ENCODE measurements around the gene ZNF432. TPM values are rescaled to one million over a fixed set of nuclear protein-coding genes. Genes with fewer than 3 reads are reported as not detected.

Gene ZNF432
- total and polyA plus RNA-seq, 2 of the 13 experiments (the other 11 are each of a cell fraction or from before 2014, with no cell fraction given): 4.1 to 8.7 TPM

DNA sequence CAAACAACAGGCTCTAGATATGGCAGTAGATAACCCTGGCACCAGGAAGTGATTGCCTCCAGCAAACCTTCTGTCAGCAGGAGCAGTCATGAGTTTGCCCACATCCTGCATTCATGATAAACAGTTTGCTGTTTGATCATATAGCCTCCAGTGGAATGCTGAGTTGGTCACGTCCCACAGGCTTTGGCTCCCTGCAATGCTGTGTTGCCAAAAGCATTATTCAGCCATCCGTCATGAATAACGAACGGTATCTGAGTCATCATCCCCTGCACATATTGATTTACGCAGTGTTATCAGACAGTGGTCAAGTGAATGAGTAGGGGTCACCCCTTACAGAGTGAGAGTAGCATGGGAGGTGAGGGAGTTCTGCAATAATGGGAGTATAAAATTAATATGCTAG lies 21.9 kb upstream of the ZNF432 start:
- in situ Hi-C loops (cut with HindIII; ENCODE audit: extremely low pct_ligation_motif_present, low pct_unique_long_range_greater_than_20kb): no loop called here
- Histone ChIP-seq H3K79me2 (ENCODE audit: insufficient read depth, low read length) (no peaks in the 10 kb centered on the region), H3K4me1 (ENCODE audit: insufficient read depth, low read length) (no peaks in the 10 kb centered on the region), H3K4me2 (ENCODE audit: low read depth, low read length) (no peak overlapping the region), H3K4me3 (replicated peaks in 1 of 3; ENCODE audit: insufficient read depth in 1 of 3, low read depth in 2 of 3, low read length in 3 of 3) (no peak overlapping the region), H3K27me3 (ENCODE audit: control insufficient read depth in 1 of 2, insufficient read depth in 2 of 2, low read length in 2 of 2) (no peaks in the 10 kb centered on the region), H2AFZ (ENCODE audit: low read length) (no peak overlapping the region), H3K9me3 (ENCODE audit: low read length) (peaks cover 83% of the 10 kb centered on the region), H3K9ac (ENCODE audit: insufficient read depth, low read depth, low read length) (no peak overlapping the region), H4K20me1 (ENCODE audit: insufficient read depth, low read length) (no peaks in the 10 kb centered on the region), H3K36me3 (replicated peaks in 1 of 2; ENCODE audit: control insufficient read depth in 1 of 2, insufficient read depth in 2 of 2, low read length in 2 of 2) (peaks cover 28 to 80% of the 10 kb centered on the region in 2 experiments), H3K27ac (ENCODE audit: extremely low read length, insufficient read depth, low read length) (no peak overlapping the region)
- ATAC-seq (no peak), FAIRE-seq (no peak), DNase-seq (ENCODE audit: low spot score) (no peak)
- no TSS peak for BruUV-seq (replicated peaks)
- CTCF ChIA-PET (ENCODE audit: low intra/inter-chr PET ratio, low total read pairs): no interaction called here
- POLR2A ChIA-PET: no interaction called here
- WGBS (ENCODE audit: low lambda C conversion rate): 99% methylated on average over 5 of the region's 5 CpGs
- TF ChIP-seq TEAD3 (CRISPR knock-in tag; optimal IDR thresholded peaks at IDR 0.05; ENCODE audit: borderline replicate concordance): no peak
- TF ChIP-seq ZMYM4 (CRISPR knock-in tag; IDR thresholded peaks at IDR 0.05): no peak
- TF ChIP-seq ZNF431 (CRISPR knock-in tag; IDR thresholded peaks at IDR 0.05; ENCODE audit: borderline replicate concordance, low read depth): no peak
- no peak for TF ChIP-seq PCBP1 (IDR thresholded peaks at IDR 0.05; ENCODE audit: borderline replicate concordance, low read depth, low read length)
- TF ChIP-seq ZNF558 (CRISPR knock-in tag; IDR thresholded peaks at IDR 0.05; ENCODE audit: borderline replicate concordance): no peak
- TF ChIP-seq ZNF232 (CRISPR knock-in tag; IDR thresholded peaks at IDR 0.05; ENCODE audit: borderline replicate concordance): no peak
- TF ChIP-seq EHMT2 (IDR thresholded peaks at IDR 0.05; ENCODE audit: borderline replicate concordance, low read depth, low read length): no peak
- TF ChIP-seq ZFP90 (CRISPR knock-in tag; IDR thresholded peaks at IDR 0.05; ENCODE audit: borderline replicate concordance): no peak
- no peak for TF ChIP-seq MAFK (conservative IDR thresholded peaks at IDR 0.05 in 1 of 2, IDR thresholded peaks at IDR 0.05 in 1 of 2; ENCODE audit: low read length in 2 of 2)
- no peak for TF ChIP-seq ZNF670 (CRISPR knock-in tag; IDR thresholded peaks at IDR 0.05; ENCODE audit: borderline replicate concordance)
- TF ChIP-seq, protein P1, sequence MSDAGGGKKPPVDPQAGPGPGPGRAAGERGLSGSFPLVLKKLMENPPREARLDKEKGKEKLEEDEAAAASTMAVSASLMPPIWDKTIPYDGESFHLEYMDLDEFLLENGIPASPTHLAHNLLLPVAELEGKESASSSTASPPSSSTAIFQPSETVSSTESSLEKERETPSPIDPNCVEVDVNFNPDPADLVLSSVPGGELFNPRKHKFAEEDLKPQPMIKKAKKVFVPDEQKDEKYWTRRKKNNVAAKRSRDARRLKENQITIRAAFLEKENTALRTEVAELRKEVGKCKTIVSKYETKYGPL (CRISPR knock-in tag; IDR thresholded peaks at IDR 0.05): no peak
- TF ChIP-seq, protein P2, sequence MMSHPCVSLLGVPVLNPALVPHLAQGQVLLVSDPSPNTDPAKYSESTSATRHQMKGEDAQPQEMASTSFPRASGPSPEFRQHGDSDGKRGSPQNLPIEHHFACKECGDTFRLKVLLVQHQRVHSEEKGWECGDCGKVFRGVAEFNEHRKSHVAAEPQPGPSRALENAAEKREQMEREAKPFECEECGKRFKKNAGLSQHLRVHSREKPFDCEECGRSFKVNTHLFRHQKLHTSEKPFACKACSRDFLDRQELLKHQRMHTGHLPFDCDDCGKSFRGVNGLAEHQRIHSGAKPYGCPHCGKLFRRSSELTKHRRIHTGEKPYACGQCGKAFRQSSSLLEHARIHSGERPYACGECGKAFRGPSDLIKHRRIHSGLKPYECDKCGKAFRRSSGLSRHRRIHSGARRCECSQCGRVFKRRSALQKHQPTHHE (CRISPR knock-in tag; IDR thresholded peaks at IDR 0.05; ENCODE audit: borderline replicate concordance): no peak
- no peak for TF ChIP-seq SNAPC2 (CRISPR knock-in tag; IDR thresholded peaks at IDR 0.05)
- no peak for TF ChIP-seq BRCA1 (CRISPR knock-in tag; IDR thresholded peaks at IDR 0.05)
- no peak for TF ChIP-seq ZSCAN21 (CRISPR knock-in tag; IDR thresholded peaks at IDR 0.05; ENCODE audit: borderline replicate concordance)
- TF ChIP-seq, protein P3, sequence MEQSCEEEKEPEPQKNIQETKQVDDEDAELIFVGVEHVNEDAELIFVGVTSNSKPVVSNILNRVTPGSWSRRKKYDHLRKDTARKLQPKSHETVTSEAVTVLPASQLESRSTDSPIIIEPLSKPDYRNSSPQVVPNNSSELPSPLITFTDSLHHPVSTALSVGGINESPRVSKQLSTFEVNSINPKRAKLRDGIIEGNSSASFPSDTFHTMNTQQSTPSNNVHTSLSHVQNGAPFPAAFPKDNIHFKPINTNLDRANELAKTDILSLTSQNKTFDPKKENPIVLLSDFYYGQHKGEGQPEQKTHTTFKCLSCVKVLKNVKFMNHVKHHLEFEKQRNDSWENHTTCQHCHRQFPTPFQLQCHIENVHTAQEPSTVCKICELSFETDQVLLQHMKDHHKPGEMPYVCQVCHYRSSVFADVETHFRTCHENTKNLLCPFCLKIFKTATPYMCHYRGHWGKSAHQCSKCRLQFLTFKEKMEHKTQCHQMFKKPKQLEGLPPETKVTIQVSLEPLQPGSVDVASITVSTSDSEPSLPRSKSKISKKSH (CRISPR knock-in tag; IDR thresholded peaks at IDR 0.05; ENCODE audit: borderline replicate concordance): no peak
- no peak for TF ChIP-seq ZNF790 (CRISPR knock-in tag; IDR thresholded peaks at IDR 0.05; ENCODE audit: borderline replicate concordance)
- intact Hi-C loops (cut with micrococcal nuclease; ENCODE audit: unreplicated experiment): no loop called here
